ENCODE measurements around the gene FAM3D.
A peak's percentile ranks its signal among the peaks of the same experiment; 100 is the strongest.

FAM3D gene

DNA sequence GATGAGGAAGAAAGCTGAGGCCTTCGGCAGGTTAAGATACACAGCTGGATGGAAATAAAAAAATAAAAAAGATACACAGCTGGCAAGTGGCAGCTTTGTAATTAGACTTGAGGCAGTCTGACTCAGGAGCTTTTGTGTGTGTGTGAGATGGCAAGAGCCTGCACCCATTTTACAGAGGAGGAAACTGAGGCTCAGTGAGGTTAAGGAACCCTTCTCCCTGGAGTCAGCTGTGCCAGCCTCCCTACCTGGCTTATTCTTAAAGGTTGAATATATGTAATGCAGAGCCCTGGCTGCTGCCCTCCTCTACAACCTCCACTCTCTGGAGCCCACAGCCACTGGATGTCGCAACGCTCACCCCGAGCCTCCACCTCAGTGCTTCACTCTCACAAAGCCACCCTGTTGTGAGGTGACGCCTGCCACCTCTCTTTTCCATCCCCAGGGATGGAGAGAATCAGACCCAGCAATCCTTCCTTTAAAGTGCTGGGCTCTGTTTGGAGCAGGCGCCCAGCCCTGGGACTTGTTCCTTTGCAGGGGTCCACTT lies 68.7 kb downstream of the FAM3D start:
- no peak for DNase-seq

GRCh38 chr3:58596834-58597518 lies 69.6 kb downstream of the FAM3D start:
- no peak for DNase-seq

DNA sequence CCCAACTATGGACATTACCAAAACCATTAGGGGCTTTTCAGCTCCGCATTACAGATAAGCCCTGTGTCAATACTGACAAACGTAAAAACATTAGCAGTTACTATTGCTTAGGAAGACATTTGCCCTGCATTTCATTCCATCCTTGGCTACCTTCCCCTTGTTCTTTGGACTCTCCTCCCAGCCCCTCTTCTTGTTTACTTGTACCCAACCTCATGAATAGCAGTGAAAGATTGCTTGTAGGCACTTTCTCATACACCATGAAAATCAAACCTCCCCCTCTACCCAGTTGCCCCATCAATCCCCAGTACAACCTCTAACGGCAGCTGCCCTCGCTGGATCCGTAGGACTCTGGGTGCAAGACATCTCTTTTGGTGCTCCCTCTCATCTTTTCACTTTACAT lies 72.5 kb downstream of the FAM3D start:
- no peak for DNase-seq

DNA sequence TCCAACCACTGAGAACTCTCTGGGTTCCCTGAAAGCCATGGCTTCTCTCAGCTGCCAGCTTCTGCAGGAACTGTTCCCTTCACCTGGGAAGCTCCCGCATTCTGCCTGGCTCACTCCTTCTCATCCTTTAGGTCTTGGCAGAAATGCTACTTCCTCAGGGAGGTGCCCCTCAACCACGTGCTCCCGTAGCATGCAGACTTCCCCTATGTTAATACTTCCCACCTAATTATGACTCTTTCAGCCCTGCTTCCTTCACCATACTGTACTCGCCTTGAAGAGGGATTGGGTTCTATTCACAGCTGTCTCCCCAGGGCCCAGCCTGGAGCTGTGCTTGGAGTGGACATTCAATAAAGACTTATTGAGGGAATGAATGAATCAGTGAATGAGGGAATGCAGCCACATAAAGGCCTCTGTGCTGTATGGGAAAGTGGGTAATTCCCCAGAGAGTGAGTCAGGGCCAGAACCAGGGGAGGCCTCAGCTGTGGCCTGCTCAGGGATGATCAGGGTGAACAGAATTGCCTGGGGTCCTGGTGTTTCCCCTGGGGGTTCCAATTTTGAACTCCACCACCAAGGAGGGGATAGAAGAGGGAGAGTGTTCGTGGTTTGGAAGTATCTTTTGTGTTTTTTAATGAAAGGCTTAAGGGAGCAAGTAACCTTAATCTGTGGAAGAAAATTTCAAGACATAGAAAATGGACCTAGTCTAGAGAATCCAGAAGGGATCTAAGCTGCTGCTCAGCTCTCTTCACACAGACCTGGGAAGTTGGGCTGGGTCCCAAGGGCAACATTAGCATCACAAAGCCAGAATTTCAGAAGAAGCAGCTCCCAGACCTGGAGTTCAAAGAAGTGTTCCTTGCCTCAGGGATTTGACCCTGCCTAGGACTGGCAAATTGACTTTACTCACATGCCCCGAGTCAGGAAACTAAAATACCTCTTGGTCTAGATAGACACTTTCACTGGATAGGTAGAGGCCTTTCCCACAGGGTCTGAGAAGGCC lies 74.8 kb downstream of the FAM3D start:
- DNase-seq, result no peak

DNA sequence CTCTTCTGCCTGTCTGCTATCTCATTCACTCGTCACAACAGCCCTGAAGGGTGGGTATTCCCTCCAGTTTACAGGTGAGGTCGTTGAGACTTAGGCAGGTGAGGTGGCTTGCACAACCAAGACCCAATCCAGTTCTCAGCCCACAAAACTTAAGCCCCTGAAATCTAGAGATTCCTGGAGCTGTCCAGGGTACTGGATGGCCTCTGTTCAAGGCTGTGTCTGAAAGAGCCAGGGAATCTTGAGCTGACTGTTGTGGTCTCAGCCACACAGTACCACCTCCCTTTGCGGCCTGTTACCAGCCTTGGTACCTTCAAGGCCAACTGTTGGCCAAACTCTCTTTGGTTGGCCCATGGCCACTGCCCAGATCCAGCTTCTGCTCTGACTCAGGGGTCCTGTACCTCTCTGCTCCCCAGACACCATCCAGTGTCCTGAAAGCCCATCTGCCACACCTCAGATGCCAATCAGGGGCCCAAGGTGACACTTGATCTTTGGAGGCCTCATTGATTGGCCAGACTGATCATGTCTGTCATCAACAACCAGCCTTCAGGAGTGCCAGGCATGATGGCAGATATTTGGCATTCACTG lies 78.5 kb downstream of the FAM3D start:
- no peak for DNase-seq

DNA sequence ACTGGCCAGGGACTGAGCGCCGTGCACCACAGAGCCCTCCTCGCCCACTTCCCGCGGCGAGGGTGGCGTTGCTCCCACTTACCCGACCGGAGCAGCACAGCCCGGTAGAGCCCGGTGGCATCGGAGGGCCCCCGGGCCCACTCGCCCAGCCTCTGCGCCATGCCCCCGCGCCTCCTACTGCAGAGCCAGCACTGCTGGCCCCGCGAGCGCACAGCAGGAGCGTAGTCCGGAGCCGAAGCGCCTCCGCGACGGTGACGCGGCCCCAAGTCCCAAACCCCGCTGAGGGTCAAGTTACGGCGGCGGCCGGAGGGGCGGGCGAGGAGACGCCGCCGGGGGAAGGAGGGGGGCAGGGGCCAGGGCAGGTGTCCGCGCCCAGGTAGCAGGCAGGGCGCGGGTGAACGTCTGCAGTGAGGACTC lies 79.8 kb downstream of the FAM3D start:
- DNase-seq, result no peak

GRCh38 chr3:58585994-58586393 lies 80.6 kb downstream of the FAM3D start:
- peak in 3 of 56 donors; percentile 17 to 30 (median 20) for DNase-seq

DNA sequence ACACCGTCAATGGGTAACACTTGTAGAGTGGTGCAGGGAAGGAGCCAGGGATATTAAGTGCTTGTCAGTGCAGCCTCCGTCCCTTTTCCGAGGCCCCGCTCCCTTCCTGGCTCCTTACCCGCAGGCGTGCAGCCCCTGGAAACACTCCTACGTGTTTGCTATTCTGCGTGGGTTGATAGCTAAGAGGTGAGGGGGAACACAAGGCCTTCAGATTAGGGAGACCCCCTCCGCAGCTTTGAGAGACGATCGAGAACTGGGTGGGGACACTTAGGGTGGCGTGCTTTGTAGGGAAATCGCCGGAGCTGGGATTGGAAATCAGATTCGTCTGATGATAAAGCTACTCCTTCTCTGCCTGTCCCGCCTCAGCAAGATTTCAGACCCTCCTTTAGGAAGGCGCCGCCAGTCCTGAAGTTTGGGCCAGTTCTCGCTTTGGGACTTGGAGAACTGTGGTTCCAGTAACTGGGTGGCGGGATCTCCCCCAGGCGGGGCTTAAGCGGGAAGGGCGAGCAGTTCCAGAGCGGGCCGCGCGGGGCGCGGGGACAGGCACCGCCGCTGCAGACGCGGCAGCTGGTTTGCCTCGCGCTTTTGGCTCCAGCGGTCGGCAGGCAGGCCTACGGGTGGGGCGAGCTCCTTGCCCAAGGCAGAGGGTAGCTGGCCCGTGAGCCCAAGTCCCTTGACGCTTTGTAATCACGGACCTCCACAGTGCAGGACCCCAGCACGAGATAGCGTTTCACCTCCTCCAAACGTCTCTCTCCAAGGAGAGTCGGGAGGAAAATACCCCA lies 81.4 kb downstream of the FAM3D start:
- DNase-seq, result peak in 55 of 56 donors; percentile 6 to 84 (median 61)

GRCh38 chr3:58584690-58585004 lies 81.9 kb downstream of the FAM3D start:
- DNase-seq, result no peak
